Lung (tissue), 12 donors: ENCODE results near the gene CERCAM. TPM values are rescaled to one million over a fixed set of nuclear protein-coding genes. Genes with fewer than 3 reads are reported as not detected.

Experiments
- ATAC-seq: fragments of 200-7000 bp; cut with Tn5 transposase; one replicate; pipeline ENCODE4 v1.9.1; 2020; ENCODE audit warnings: moderate number of reproducible peaks; ENCODE audit not compliant: insufficient read depth, low FRiP score
- DNase-seq, 3 donors: peaks; one replicate each; pipeline ENCODE4 v3.0.0-alpha.2; 2013 to 2017
- H3K27ac ChIP-seq, 2 donors: one replicate each; pipeline ENCODE4 v1.5.1; 2013; ENCODE audit warnings: mild to moderate bottlenecking in 2 of 2, moderate library complexity in 2 of 2, control low read depth in 1 of 2, inconsistent platforms in 1 of 2, low read depth in 1 of 2, low read length in 1 of 2
- H3K27me3 ChIP-seq, 3 donors: one replicate each; pipeline ENCODE4 v1.5.1; 2013; ENCODE audit warnings: low read length in 2 of 3; ENCODE audit not compliant: control insufficient read depth in 3 of 3, insufficient read depth in 3 of 3
- H3K36me3 ChIP-seq, 4 donors: one replicate each; pipeline ENCODE4 v1.5.1; 2013; ENCODE audit warnings: low read length in 4 of 4, mild to moderate bottlenecking in 1 of 4, moderate library complexity in 1 of 4; ENCODE audit not compliant: control insufficient read depth in 4 of 4, insufficient read depth in 4 of 4
- H3K4me1 ChIP-seq, 5 donors: one replicate each; pipeline ENCODE4 v1.5.1; 2013; ENCODE audit warnings: low read length in 5 of 5, mild to moderate bottlenecking in 2 of 5, moderate library complexity in 1 of 5; ENCODE audit not compliant: control insufficient read depth in 5 of 5, insufficient read depth in 5 of 5
- H3K4me3 ChIP-seq: one replicate; pipeline ENCODE4 v1.5.1; 2013; ENCODE audit warnings: mild to moderate bottlenecking, control low read depth, moderate library complexity
- H3K9ac ChIP-seq, 2 donors: one replicate each; pipeline ENCODE4 v1.5.1; 2013; ENCODE audit warnings: low read length in 2 of 2, control low read depth in 1 of 2; ENCODE audit not compliant: insufficient read depth in 1 of 2
- H3K9me3 ChIP-seq, 4 donors: one replicate each; pipeline ENCODE4 v1.5.1; 2013; ENCODE audit warnings: low read length in 3 of 4, mild to moderate bottlenecking in 1 of 4, moderate library complexity in 1 of 4; ENCODE audit not compliant: control insufficient read depth in 4 of 4, insufficient read depth in 3 of 4
- CTCF ChIP-seq: IDR thresholded peaks from 2 replicates; pipeline ENCODE4 v1.5.1; 2012; ENCODE audit warnings: mild to moderate bottlenecking; ENCODE audit errors: control extremely low read depth, extremely low read depth
- WGBS, 2 donors: extraction: QIAGEN DNeasy Blood & Tissue Kit; methylation state at CpG; one replicate each; pipeline ENCODE4 v1.1.7; 2013; 5-methylcytosine and 5-hydroxymethylcytosine counted together
- polyA plus RNA-seq, 2 donors: library from polyadenylated mRNA; stranded (reverse); fragments of 200-250 nt; gene quantifications; one replicate each; pipeline ENCODE4 v1.2.1, GENCODE V29; 2013
- total RNA-seq, 2 donors: library from RNA; depleted of rRNA in 1 of 2; stranded (reverse); fragments of >200 nt in 1 of 2; gene quantifications; one replicate each; pipeline ENCODE4 v1.2.1, GENCODE V29; 2014 to 2021
- donor health status: control.
- donor health status: control.
- donor health status: Bipolar disorder and iron deficiency.
- donor health status: healthy.
- donor health status: DM: yes; HTN: yes; CAD: no.

CERCAM gene
- total and polyA plus RNA-seq, 4 donors, result 6.0 to 27.5 (median 14.3) TPM

DNA sequence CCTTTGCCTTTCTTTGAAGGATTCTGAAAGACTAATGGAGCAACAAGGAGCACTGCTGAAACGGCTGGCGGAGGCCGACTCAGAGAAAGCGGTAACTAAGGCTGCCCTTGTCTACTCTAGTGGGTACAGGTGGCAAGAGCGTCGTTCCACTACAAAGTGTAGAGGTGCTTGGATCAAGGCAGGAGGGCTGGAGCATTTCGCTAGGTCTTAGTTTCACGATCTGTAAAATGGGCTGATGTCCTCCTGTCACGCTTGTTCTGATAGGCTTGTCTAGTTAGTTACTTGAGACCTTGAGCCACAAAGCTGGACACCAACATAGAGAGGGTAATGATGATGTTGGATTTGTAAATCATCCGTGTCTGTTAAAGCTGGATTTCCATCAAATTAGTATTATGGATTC is 60.9 kb downstream of the CERCAM start:
- no peak overlapping the region for H3K4me3 ChIP-seq
- 98 to 99% methylated on average over 10 of the region's 10 CpGs for WGBS, 2 donors
- no peaks in the 10 kb centered on the region for H3K9me3 ChIP-seq
- H3K36me3 ChIP-seq, result peaks cover 20 to 44% (median 30%) of the 10 kb centered on the region in 4 donors
- H3K4me1 ChIP-seq, result no peaks in the 10 kb centered on the region
- DNase-seq (no peak), ATAC-seq (no peak)
- no peaks in the 10 kb centered on the region for H3K27me3 ChIP-seq
- H3K9ac ChIP-seq, result no peak overlapping the region
- no peak overlapping the region for H3K27ac ChIP-seq
- TF ChIP-seq CTCF, result no peak

- Histone ChIP-seq H3K27me3 (no peaks in the 10 kb centered on the region), H3K4me3 (no peak overlapping the region), H3K9me3 (no peaks in the 10 kb centered on the region), H3K36me3 (peaks cover 23 to 48% (median 35%) of the 10 kb centered on the region in 4 donors), H3K27ac (no peak overlapping the region), H3K4me1 (no peaks in the 10 kb centered on the region), H3K9ac (no peak overlapping the region)
- DNase-seq (no peak), ATAC-seq (no peak)
- WGBS, 2 donors, result 95 to 98% methylated on average over 7 of the region's 7 CpGs
- TF ChIP-seq CTCF, result no peak
These were observed 61.5 kb downstream of the CERCAM start for GRCh38 chr9:128482186-128482585.

GRCh38 chr9:128484686-128485413 is 64.2 kb downstream of the CERCAM start:
- Histone ChIP-seq H3K4me3 (no peak overlapping the region), H3K36me3 (peaks cover 26 to 40% (median 34%) of the 10 kb centered on the region in 4 donors), H3K4me1 (no peaks in the 10 kb centered on the region), H3K9ac (no peak overlapping the region), H3K27ac (no peak overlapping the region), H3K9me3 (no peaks in the 10 kb centered on the region), H3K27me3 (no peaks in the 10 kb centered on the region)
- ATAC-seq, result no peak
- no peak for DNase-seq
- no peak for TF ChIP-seq CTCF
- 92 to 96% methylated on average over 17 of the region's 17 CpGs for WGBS, 2 donors
